BE2C (cell line): ENCODE measurements around the gene CNDP2.

ENCODE experiments used
- DNase-seq: peaks from one replicate; pipeline ENCODE4 v3.0.0-alpha.2; 2020
- H3K27me3 ChIP-seq: fragments of 250-450 bp; sonication (Bioruptor Pico); 2 replicates; pipeline ENCODE4 v1.5.1; 2020; ENCODE audit warnings: mild to moderate bottlenecking
- H3K36me3 ChIP-seq: fragments of 250-450 bp; sonication (Bioruptor Pico); 2 replicates; pipeline ENCODE4 v1.5.1; 2020; ENCODE audit warnings: mild to moderate bottlenecking
- H3K4me1 ChIP-seq: fragments of 250-450 bp; sonication (Bioruptor Pico); 2 replicates; pipeline ENCODE4 v1.5.1; 2020
- H3K4me3 ChIP-seq: 2 replicates; pipeline ENCODE4 v1.5.1; 2011; ENCODE audit warnings: low read depth, low read length
- H3K9me3 ChIP-seq: fragments of 250-450 bp; sonication (Bioruptor Pico); 2 replicates; pipeline ENCODE4 v1.5.1; 2020
- TF ChIP-seq, protein P1 (sequence below): IDR thresholded peaks from 2 replicates; pipeline ENCODE4 v1.5.1; 2012; ENCODE audit warnings: mild to moderate bottlenecking, low read depth, low read length

The CNDP2 gene

DNA sequence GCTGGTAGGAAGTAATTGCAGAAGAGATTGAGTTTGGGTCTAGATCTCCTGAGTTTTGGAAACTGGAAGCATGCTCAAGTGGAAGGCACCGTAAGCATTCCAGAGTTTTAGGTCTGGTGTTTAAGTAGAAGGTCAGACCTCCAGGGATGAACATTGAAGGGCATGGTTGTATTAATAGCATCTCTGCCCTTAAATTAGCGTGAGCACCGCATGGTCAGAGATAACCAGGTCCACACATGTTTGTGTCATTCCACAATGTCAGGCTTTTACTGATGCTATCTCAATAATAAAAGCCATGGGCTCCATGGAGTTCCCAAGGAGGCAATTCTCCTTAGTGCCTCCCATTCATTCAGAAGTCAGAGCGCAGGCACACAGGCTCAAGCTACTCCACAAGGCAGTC is 73.2 kb downstream of the CNDP2 start:
- no peak for DNase-seq
- no peak overlapping the region for H3K4me3 ChIP-seq
- no peaks in the 10 kb centered on the region for H3K36me3 ChIP-seq
- H3K4me1 ChIP-seq: no peaks in the 10 kb centered on the region
- H3K9me3 ChIP-seq: no peaks in the 10 kb centered on the region
- no peaks in the 10 kb centered on the region for H3K27me3 ChIP-seq
- TF ChIP-seq, protein P1, sequence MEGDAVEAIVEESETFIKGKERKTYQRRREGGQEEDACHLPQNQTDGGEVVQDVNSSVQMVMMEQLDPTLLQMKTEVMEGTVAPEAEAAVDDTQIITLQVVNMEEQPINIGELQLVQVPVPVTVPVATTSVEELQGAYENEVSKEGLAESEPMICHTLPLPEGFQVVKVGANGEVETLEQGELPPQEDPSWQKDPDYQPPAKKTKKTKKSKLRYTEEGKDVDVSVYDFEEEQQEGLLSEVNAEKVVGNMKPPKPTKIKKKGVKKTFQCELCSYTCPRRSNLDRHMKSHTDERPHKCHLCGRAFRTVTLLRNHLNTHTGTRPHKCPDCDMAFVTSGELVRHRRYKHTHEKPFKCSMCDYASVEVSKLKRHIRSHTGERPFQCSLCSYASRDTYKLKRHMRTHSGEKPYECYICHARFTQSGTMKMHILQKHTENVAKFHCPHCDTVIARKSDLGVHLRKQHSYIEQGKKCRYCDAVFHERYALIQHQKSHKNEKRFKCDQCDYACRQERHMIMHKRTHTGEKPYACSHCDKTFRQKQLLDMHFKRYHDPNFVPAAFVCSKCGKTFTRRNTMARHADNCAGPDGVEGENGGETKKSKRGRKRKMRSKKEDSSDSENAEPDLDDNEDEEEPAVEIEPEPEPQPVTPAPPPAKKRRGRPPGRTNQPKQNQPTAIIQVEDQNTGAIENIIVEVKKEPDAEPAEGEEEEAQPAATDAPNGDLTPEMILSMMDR: no peak

DNA sequence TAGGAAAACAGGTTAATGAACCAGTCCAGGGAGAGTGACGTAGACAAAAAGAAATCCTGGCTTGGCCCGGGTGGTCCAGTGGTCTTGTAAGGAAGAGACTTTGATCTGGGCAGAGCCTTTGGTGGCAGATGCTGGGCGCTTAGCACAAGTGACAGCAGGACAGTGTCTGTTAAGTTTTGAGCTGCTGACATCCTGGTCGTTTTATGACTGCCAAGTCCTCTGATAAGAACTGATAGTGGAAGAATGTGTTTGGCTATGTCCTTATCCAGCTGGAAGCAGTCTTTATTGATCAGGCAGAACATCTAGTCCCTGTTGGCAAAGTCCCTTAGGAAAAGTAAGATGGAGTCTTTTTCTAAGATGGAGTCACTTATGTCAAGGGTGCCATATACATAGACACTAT is 74.1 kb downstream of the CNDP2 start:
- Histone ChIP-seq H3K4me3 (no peak overlapping the region), H3K4me1 (no peaks in the 10 kb centered on the region), H3K36me3 (no peaks in the 10 kb centered on the region), H3K9me3 (no peaks in the 10 kb centered on the region), H3K27me3 (no peaks in the 10 kb centered on the region)
- TF ChIP-seq, protein P1: no peak
- no peak for DNase-seq

GRCh38 chr18:74571895-74572680 is 75.9 kb downstream of the CNDP2 start:
- TF ChIP-seq, protein P1: no peak

GRCh38 chr18:74573053-74573452 is 76.9 kb downstream of the CNDP2 start:
- no peaks in the 10 kb centered on the region for H3K4me1 ChIP-seq
- TF ChIP-seq, protein P1: no peak
- no peaks in the 10 kb centered on the region for H3K9me3 ChIP-seq
- no peaks in the 10 kb centered on the region for H3K36me3 ChIP-seq
- no peak for DNase-seq
- H3K4me3 ChIP-seq: no peak overlapping the region
- no peaks in the 10 kb centered on the region for H3K27me3 ChIP-seq

More at GRCh38 chr18:74571895-74572680, 75.9 kb downstream of the CNDP2 start:
- no peak for DNase-seq
- H3K36me3 ChIP-seq: no peaks in the 10 kb centered on the region
- H3K4me1 ChIP-seq: no peaks in the 10 kb centered on the region
- no peaks in the 10 kb centered on the region for H3K9me3 ChIP-seq
- no peaks in the 10 kb centered on the region for H3K27me3 ChIP-seq
- no peak overlapping the region for H3K4me3 ChIP-seq
